SK-N-MC (cell line): ENCODE data around the gene SFXN5.

Experiments
- EZH2 ChIP-seq: fragments of 200-600 bp; sonication (generic); IDR thresholded peaks from one replicate; pipeline ENCODE4 v1.6.1; 2017; ENCODE audit warnings: antibody characterized with exemption
- POLR2AphosphoS5 ChIP-seq: IDR thresholded peaks from 2 replicates; pipeline ENCODE4 v1.6.1; 2012; ENCODE audit warnings: mild to moderate bottlenecking, low read depth, low read length, borderline replicate concordance

DNA sequence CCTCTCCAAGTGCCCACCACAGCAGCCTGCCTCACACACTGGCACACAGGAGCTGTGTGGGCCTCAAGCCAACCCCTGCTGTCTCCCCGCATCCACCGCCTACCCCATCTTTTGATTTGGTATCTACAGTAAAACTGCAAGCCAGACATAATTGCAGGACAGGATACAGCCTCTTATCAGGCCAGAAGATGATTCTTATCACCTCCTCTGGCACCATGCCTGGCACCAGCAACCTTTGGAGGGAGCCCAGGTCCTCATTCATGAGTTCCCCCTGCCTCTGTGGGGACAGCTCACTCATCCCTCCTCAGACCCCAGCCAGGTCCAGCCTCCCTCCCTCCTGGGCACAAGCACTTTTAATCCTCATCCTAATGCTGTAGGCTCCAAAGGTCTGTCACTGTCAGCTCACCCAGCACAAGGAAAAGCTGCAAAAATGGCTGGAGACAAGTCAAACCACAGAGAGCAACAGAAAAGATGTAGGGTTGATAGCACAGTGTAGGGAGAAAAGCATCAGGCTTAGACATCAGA, 31.6 kb upstream of the SFXN5 start:
- TF ChIP-seq EZH2 (no peak), POLR2AphosphoS5 (no peak)
